Left colon (tissue), 2 donors: ENCODE measurements around the gene KRT32. TPM values are rescaled to one million over a fixed set of nuclear protein-coding genes. Genes with fewer than 3 reads are reported as not detected.
A peak's percentile ranks its signal among the peaks of the same experiment; 100 is the strongest.

Source experiments
- ATAC-seq: fragments of 200-7000 bp; cut with Tn5 transposase; one replicate; pipeline ENCODE4 v1.9.1; 2020; ENCODE audit warnings: mild to moderate bottlenecking, moderate library complexity
- DNase-seq, 2 donors: peaks; one replicate each; pipeline ENCODE4 v3.0.0-alpha.2; 2020
- intact Hi-C, 2 donors: fragments of 100-400 bp; cut with DNase I in 1 of 2; cut with micrococcal nuclease in 1 of 2; formaldehyde crosslinking; loops; one replicate each; pipeline versions ENCODE4 v1.11.2 to v1.14.0; 2022; cut with DNase I, micrococcal nuclease
- total RNA-seq, 2 donors: library from RNA; stranded (reverse); fragmentation: NEBNext Ultra II Directional; extraction: Animal tissue kit (Norgen Biotek cat#: 25700); gene quantifications; one replicate each; pipeline ENCODE4 v1.2.1, GENCODE V29; 2021
- donor health status: DM: no; HTN: no; CAD: no.
- donor health status: DM: yes; HTN: yes; CAD: no.

Gene KRT32
- total RNA-seq, 2 donors from 2014 or later = not detected

DNA sequence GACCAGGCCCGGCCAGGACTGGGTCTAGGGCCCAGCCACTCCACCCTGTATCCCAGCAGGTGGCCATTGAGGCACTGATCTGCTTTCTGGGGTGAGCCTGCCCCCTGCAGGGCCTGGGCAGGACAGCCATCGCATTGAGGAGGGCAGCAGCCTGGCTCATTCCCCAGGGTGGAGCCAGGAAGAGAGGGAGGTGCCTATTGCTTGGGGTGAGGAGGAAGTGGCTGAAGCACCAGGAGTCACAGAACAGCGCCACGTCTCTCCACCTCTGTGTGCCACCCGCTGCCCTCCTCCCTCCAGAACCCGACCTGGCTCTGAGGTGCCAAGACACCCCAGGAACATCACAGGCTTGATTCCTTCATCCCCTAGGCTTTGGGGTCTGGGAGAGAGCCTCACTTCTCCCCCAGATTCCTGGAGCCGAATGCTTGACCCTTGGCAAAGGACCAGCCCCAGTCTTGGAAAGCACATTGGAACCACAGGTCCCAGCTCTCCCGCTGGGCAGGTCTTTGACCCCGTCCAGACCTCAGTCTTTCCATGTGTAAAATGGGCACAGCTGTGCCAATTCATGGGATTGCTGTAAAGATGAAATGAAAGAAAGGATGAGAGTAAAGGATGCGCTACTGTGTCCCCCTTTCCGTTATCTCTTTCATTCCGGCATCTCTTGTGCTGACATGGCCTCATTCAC, 29.8 kb upstream of the KRT32 start:
- ATAC-seq = peak; percentile 97

DNA sequence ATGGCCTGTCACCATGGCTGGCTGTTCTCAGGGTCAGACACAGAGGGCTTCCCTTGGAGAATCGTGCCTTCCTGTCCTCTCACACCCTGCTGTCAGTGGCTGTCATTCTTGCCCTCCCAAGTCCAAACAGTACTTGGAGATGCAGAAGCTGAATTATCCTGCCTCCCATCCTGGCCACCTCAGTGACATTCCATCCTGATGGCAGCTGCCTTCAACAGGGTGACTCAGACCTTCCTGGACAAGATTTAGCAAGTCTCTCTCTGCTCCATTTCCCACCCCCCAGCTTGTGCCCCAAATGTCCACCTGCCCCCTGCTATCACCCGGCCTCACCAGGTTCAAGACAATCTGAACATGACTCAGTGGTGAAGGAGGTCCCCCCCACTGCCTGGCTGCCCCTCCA, 27.3 kb upstream of the KRT32 start:
- ATAC-seq = no peak
- intact Hi-C loops = no loop called here
- no peak for DNase-seq

More for the DNA sequence above, 29.8 kb upstream of the KRT32 start:
- intact Hi-C loops = no loop called here
- DNase-seq = peak; percentile 82 to 91

DNA sequence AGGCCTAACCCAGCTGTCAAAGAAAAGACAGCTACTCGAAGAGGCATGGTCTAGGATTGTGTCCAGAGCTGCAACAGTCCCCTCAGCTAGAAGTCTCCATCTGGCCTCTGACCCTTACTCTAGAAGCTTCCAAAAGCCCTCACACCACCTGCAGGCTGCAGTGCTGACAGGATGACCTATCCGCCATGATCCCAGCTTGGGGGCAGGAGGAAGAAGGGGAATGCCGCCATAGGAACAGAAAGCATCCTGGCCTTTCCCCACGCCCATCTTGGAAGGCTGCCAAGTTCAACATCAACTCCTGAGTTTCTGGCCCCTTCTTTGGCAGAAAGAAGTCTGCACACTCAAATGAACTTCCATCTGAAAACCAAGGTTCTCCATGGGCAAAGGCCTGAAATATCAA, 25.6 kb upstream of the KRT32 start:
- ATAC-seq (no peak), DNase-seq (peak; percentile 53 to 63)
- intact Hi-C loops = no loop called here

DNA sequence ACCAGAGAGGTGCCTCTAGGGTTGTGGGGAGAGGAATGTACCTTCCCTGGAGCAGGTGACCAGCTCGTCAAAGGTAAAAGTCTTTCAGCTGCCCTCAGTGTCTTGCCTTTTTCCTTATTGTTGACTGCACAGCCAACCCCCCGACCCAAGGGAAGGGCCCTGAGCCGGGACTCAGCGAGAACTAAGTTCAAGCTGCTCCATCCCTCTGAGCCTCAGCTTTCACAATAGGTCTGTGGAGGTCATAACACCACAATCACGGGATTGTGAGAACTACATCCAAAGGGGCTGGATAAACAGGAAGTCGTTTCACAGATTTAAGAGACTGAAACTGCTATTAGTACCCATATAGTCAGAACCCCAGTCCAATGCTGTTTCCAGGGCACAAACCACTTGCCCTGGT, 25.2 kb upstream of the KRT32 start:
- no peak for DNase-seq
- intact Hi-C loops = no loop called here
- ATAC-seq = no peak

DNA sequence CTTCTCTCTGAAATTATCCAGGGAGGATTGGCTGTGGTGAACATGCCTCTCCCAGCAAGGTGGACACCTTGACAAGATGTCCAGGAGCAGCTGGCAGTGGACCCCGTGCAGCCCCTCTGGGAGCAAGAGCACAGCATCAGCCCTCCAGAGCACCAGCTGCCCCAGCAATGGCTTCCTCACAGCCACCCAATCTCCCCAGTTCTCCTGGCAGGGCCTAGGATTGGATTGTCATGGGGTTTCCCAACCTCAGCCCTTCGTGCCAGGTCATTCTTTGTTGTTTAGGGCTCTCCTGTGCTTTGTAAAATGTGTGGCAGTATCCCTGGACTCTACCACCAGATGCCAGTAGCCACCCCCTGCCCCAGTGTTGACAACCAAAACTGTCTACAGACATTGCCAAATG, 24.3 kb upstream of the KRT32 start:
- intact Hi-C loops = no loop called here
- DNase-seq (no peak), ATAC-seq (no peak)

DNA sequence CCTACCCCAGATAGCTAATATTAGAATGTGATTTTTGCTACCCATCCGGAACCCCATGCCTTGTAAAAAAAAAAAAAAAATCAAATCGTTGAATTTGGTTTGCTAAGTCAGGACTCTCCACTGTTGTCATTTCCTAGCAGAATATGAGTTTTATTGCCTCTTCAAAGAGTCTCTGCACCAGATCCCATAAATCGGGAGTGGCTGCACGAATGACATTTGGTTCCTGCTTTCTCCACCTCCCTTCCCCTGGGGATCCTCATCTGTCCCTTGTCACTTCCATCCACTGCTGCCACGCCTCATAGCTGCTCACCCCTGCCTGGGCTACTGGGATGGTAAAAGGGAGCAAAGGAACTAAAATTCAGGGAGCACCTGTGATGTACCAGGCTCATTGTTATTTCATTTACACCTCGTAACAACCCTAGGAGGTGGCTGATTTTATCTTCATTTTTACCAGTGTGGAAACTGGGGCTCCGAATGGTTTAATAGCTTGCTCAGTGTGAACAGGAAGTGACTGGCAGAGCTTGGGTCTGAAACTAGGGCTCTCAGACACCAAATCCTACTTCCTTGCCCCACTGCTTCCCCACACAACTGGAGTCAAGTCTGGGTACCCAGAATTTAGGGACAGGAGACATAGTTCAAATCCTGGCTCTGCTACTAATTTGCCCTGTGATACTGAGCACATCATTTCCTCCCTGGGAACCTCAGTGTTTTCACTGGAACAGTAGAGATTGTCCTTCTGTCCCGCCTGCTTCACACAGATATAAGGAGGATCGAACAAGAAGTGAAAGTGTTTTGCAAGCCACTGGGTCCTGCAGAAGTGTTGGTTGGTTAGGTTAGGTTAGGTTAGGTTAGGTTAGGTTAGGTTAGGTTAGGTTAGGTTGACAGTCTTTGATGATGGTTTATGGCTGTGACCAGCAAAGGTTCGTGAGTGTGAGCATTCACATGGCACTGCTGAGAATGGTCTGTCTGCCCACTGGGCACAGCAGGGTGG, 23.1 kb upstream of the KRT32 start:
- peak in 1 of 2 donors; percentile 59 for DNase-seq
- ATAC-seq = peak; percentile 73
- intact Hi-C loops = no loop called here

DNA sequence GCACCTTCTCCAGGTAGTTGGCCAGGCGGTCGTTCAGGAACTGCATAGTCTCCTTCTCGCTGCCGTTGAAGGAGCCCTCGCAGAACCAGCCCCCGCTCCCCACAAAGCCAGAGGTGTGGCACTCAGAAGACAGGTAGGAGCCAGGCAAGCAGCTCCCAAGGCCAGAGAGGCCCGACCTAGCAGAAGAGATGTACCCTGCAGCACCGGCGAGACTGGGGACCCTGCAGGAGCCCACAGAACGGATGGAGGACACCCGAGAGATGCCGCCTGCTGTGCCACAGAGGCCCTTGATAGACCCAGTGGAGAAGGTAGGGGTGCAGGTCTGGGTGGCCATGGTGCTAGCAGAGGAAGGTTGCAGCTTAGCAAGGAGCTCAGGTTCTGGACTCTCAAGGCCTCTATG, 22.3 kb upstream of the KRT32 start, which contains the start of gene KRT36:
Gene KRT36, minus strand, starts transcription at position 380 of the 400 bp plus-strand sequence. Its CDS starts 46 bp downstream, at position 334.
- DNase-seq (no peak), ATAC-seq (no peak)
- intact Hi-C loops = no loop called here

DNA sequence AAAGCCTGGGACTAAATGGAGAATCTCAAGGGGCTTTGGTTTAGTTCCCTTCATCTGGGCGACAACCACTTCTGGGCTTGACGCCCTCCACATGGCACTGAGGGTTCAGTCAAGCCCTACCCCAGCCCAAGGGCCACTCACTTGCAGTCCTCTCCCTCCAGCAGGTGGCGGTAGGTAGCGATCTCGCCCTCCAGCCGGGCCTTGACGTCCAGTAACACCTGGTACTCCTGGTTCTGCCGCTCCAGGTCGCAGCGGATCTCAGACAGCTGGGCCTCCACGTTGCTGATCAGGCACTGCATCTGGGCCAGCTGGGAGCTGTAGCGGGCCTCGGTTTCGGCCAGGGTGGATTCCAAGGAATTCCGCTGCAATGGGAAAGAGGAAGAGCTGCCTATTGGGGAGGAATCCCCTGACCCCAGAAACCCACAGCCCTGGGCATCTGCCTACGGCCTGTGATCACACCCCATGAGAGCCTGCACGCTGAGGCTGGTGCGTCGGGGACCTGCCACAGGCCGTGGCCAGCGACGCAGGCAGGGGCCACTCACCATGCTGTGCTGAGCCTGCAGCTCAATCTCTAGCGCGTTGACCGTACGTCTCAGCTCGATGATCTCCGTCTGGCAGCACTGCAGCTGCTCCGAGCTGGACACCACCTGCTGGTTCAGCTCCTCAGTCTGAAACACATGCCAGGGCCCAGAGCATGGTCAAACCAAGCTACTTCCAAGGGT, 19.8 kb upstream of the KRT32 start:
- peak in 1 of 2 donors; percentile 76 for DNase-seq
- intact Hi-C loops = no loop called here
- ATAC-seq = peak; percentile 46

DNA sequence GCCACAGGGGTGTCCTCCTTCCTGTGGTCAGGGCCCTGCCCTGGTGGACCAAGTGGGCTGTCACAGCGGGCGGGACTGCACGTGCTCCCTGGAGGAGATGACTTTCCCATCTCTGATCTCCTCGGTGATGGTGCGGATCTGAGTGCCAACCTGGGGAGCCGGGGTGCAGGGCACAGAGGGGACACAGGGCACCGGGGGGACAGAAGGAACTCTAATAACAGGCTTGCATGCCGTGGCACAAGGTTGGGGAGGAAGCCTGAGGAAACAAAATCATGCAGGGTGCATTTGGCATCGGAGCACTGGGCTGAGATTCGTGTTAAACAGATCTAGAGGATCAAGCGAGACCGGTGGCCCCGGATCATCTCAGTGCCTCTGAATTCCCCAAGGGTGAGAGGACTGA, 19.1 kb upstream of the KRT32 start:
- intact Hi-C loops = no loop called here
- ATAC-seq = no peak

DNA sequence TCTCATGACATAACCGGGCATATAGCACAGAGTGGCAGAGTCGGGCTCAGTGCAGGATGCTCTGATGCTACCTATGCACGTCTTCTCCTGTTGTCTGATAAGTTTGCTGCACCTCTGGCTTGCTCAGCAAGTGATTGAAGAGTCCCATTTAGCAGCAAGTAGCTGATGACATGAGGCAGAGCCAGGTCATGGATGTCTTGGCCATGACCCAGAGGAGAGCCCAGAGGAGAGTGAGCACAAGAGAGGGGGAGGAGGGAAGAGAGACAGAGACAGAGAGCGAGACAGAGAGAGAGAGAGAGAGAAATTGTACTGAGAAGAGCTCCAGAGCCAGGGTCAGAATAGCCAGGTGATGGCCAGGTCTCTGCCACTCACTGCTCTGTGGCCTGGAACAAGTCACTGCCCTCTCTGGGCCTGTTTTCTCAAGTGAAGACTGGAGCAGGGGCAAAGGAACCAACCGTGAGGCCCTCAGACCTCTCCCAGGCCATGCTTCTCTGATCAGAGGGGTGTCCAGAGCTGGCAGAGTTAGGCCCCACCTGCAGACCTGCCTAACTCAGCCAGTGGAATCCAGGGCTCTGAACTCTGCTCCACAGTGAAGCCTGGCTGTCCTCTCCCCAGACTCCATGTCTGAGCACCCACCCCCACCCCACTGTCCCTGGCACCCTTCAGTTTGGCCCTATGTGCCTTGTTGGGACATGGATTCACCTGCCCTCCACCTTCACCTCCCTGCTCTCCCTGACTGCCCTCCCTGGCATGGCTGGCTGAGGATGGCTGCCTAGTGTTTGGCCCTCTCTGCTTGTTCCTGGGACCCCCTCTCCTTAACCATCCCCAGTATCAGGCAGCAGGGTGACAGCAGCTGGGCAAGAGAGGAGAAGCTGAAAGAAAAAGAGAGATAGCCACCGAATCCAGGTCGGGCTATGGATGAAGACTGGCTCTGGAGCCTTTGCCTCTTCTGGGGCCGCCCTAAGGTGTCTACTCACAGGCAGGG, 18.0 kb upstream of the KRT32 start:
- DNase-seq (no peak), ATAC-seq (no peak)
- intact Hi-C loops = no loop called here

More for the DNA sequence above, 19.1 kb upstream of the KRT32 start:
- no peak for DNase-seq

DNA sequence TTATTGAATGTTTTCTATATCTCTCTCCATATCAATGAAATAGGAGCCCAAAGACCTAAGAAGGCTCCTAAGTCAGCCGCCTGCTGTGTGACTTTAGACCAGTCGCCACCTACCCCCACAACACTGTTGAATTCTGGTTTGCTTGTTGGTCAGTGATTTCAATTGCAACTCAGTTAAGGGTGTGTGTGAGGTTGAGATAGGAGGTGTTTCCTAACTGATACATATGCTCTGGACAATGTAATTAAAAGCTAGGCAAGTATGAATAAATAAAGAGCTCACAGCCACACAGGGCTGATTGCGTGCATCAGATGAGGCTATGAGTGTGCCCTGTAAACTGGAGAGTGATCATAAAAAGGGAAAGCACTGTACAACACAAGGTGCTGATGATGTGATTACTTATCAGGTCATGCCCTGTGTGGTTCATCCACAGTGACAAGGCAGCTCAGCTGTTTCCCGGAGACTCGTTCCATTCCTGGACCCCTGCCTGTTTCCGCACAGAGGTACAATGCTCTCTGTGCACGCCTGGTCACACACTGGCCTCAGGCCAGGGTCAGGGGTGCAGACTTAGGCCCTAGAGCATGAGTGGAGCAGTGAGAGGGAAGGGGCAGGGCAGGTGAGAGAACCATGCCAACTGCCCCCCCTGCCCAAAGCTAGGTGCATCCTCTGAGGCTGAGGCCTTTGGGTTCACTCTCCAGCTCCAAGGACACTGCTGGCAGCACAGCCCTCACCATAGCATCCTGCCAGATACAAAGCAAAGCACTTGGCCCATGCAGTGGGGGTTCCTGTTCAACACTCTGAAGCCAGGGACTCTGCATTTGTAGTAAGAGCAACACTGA, 17.0 kb upstream of the KRT32 start:
- ATAC-seq = peak; percentile 27
- no peak for DNase-seq
- intact Hi-C loops = no loop called here

DNA sequence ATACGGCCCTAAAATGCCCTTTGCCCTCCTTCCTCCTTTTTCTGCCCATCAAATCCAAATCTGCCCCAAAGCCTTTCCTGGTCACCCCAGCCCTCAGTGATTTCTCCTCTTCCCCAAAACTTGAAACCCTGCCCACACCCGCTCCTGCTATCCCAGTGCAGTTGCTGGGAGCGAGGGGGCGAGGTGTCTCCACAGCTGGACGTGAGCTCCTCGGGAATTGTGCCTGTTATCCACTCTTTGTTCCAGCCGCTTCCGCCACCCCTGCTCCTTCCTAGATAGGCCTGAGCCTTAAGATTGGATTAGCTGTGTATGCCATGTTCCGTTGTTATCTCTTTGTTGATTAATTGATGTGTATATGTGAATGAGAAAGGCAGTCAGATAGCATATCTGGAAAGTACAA, 16.3 kb upstream of the KRT32 start:
- intact Hi-C loops = no loop called here

DNA sequence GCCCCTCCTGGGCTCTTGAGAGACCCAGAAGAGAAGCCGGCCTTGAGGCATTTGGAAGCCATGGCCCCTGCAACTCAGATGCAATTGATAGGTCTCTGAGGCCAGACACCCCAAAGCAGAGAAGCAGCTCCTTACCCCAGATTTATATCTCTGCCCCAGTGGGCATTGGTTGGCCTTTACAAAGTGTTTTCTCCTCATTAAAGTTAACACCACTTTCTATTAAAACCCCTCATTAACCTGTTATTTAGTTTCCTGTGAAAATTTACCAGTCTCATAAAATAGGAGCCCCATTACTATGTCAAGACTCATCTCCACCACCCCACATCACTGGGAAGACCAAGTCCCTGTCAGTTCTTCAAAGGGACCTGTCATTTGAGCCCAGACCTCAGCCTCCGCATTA, 13.8 kb upstream of the KRT32 start, which contains the start of gene KRT35:
Gene KRT35, minus strand, starts transcription at position 116 of the 400 bp plus-strand sequence. Its CDS starts 54 bp downstream, at position 62.
- ATAC-seq (no peak), DNase-seq (no peak)
- intact Hi-C loops = no loop called here

More for the DNA sequence above, 16.3 kb upstream of the KRT32 start:
- DNase-seq = no peak
- ATAC-seq = no peak

DNA sequence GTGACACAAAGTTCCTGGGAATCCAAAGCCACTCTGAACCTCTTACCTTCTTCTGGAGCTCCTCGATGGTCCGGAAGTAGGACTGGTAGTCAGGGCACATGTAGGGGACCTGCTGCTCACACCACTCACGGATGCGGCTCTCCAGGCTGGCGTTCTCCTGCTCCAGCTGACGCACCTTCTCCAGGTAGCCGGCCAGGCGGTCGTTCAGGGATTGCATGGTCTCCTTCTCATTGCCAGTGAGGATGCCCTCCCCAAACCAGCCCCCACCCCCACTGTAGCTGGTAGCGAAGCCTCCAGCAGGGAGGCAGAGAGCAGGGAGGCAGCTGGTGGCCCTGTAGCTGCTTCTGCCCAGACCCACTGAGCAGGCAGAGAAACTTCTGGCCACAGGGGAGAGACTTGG, 13.4 kb upstream of the KRT32 start:
- intact Hi-C loops = no loop called here
- DNase-seq (no peak), ATAC-seq (no peak)

DNA sequence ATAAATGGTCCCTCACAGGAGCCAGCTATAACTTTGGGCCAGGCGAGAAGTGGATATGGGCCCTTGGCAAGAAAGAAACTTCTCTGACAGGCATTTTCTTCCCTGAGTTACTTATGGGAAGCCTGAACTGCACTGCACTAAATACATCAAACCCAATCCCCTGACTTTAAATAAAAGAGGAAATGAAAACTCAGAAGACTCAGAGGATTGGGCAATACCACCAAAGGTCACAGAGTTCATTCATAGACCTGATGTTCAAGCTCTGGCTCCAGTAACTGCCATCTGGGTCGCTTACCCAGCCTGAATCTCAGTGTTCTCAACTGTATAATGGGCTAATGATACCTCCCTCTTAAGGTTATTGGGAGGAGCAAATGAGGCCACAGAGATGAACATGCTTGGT, 12.9 kb upstream of the KRT32 start:
- intact Hi-C loops = no loop called here
- no peak for DNase-seq
- no peak for ATAC-seq

DNA sequence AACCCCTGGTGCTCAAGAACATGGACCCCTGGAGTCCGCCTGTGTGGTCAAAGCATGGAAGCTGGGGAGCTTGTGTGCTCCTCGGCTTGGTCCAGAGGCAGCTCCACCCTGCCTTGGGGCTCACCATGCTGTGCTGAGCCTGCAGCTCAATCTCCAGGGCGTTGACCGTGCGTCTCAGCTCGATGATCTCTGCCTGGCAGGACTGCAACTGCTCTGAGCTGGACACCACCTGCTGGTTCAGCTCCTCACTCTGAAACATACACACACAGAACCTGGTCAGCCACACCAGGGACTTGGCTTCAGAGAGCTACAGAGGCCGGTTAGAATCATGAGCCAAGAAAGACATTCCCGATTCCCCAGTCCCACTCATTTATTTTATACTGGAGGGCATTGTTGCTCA, 11.1 kb upstream of the KRT32 start:
- intact Hi-C loops = no loop called here
- no peak for ATAC-seq
- DNase-seq = no peak
